ENCODE measurements around the gene SCAMP1. TPM values are rescaled to one million over a fixed set of nuclear protein-coding genes. Genes with fewer than 3 reads are reported as not detected.

SCAMP1 gene
- total and polyA plus RNA-seq, 9 donors = 13.6 to 38.8 (median 35.5) TPM

DNA sequence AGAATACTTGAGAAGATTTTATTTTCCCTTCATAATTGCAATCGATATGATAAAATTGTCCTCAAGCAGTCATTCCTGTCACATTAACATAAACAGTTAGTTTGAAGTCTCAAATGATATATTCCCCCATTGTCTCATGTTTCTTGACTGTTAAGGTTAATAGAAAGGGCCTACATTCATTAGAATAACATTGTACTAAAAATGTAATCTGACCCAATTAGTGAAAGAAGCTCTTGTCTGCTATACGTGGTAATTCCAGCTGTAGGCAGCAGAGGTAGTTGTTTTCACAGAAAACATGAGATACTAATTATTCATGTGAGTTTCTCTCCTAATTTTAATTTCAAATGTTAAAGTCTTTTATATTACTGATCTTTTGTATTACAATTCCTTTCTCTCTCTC lies 40.0 kb upstream of the SCAMP1 start:
- Histone ChIP-seq H3K4me3 (no peak overlapping the region), H3K36me3 (no peaks in the 10 kb centered on the region), H3K9me3 (no peaks in the 10 kb centered on the region), H3K4me1 (ENCODE audit: insufficient read depth) (no peaks in the 10 kb centered on the region), H3K27me3 (no peaks in the 10 kb centered on the region), H3K27ac (no peak overlapping the region)
- TF ChIP-seq POLR2A (IDR thresholded peaks at IDR 0.05) (no peak), EP300 (IDR thresholded peaks at IDR 0.05) (no peak)
- TF ChIP-seq, protein P1, sequence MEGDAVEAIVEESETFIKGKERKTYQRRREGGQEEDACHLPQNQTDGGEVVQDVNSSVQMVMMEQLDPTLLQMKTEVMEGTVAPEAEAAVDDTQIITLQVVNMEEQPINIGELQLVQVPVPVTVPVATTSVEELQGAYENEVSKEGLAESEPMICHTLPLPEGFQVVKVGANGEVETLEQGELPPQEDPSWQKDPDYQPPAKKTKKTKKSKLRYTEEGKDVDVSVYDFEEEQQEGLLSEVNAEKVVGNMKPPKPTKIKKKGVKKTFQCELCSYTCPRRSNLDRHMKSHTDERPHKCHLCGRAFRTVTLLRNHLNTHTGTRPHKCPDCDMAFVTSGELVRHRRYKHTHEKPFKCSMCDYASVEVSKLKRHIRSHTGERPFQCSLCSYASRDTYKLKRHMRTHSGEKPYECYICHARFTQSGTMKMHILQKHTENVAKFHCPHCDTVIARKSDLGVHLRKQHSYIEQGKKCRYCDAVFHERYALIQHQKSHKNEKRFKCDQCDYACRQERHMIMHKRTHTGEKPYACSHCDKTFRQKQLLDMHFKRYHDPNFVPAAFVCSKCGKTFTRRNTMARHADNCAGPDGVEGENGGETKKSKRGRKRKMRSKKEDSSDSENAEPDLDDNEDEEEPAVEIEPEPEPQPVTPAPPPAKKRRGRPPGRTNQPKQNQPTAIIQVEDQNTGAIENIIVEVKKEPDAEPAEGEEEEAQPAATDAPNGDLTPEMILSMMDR (IDR thresholded peaks at IDR 0.05) = peak in 2 of 3 donors; percentile 21 to 34
- 39 to 45% (median 39%) methylated on average over 2 of the region's 2 CpGs for WGBS, 3 donors
- no peak for DNase-seq
- intact Hi-C loops (cut with DNase I) = no loop called here

DNA sequence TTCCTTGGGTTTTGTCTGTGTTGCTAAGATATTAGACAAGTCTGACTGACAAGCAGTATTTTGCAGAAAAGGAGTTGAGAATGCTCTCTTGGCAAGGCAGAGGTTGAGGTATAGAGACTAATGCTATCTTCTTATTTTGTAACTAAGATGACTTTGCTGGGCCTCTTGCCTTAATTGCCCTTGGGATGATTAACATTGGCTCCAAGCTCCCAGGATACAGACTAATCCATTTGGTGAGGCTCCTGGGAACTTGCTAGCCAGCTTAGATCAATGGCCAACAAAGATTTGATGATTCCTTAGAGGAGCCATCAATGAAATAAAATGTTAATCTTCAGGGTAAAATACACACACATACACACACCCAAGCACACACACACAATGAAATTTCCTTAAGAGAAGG lies 37.2 kb upstream of the SCAMP1 start:
- Histone ChIP-seq H3K27me3 (no peaks in the 10 kb centered on the region), H3K4me1 (ENCODE audit: insufficient read depth) (no peaks in the 10 kb centered on the region), H3K9me3 (no peaks in the 10 kb centered on the region), H3K27ac (no peak overlapping the region), H3K4me3 (no peak overlapping the region), H3K36me3 (no peaks in the 10 kb centered on the region)
- no peak for TF ChIP-seq EP300 (IDR thresholded peaks at IDR 0.05)
- no peak for TF ChIP-seq POLR2A (IDR thresholded peaks at IDR 0.05)
- TF ChIP-seq, protein P1 (IDR thresholded peaks at IDR 0.05) = no peak
- intact Hi-C loops (cut with DNase I) = no loop called here
- no peak for DNase-seq

GRCh38 chr5:78326930-78327329 lies 33.5 kb upstream of the SCAMP1 start:
- no peak for DNase-seq
- no peak overlapping the region for H3K4me3 ChIP-seq
- 95 to 97% (median 97%) methylated on average over 3 of the region's 3 CpGs for WGBS, 3 donors
- no peaks in the 10 kb centered on the region for H3K27me3 ChIP-seq
- TF ChIP-seq POLR2A (IDR thresholded peaks at IDR 0.05) (no peak), EP300 (IDR thresholded peaks at IDR 0.05) (no peak)
- TF ChIP-seq, protein P1 (IDR thresholded peaks at IDR 0.05) = no peak
- H3K36me3 ChIP-seq = no peaks in the 10 kb centered on the region
- H3K27ac ChIP-seq = no peak overlapping the region
- H3K4me1 ChIP-seq (ENCODE audit: insufficient read depth) = no peaks in the 10 kb centered on the region
- H3K9me3 ChIP-seq = no peaks in the 10 kb centered on the region
- intact Hi-C loops (cut with DNase I) = no loop called here

DNA sequence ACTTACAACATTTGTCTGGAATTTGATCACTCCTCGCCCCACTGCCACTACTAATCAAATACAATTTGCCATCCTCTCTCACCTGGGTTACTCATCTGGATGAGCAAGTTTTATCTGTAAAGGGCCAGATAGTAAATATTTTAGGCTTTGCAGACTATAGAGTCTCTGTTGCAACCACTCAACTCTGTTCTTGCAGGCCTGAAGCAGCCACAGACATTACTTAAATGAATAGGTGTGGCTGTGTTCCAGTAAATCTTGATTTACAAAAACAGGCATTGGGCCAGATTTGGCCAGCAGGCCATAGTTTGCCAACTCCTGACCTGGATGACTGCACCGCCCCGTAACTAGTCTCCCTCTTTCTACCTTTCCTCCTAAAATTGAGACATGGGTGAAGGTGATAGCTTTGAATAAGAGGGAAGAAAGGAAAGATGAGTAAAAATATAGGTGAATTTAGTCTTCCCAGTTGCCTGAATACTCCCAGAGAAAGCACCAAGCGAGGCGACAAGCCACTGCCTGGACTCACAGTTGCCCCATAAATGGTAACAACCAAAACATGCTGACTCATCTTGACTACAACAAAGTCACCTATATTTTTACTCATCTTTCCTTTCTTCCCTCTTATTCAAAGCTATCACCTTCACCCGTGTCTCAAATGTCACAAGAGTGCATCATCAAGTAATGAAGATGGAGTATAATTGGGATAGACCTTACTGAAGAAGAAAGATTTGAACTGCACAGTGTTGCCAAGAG lies 32.5 kb upstream of the SCAMP1 start:
- no peak overlapping the region for H3K27ac ChIP-seq
- no peaks in the 10 kb centered on the region for H3K36me3 ChIP-seq
- intact Hi-C loops (cut with DNase I) = no loop called here
- no peak for DNase-seq
- H3K27me3 ChIP-seq = no peaks in the 10 kb centered on the region
- H3K4me1 ChIP-seq (ENCODE audit: insufficient read depth) = no peaks in the 10 kb centered on the region
- no peak overlapping the region for H3K4me3 ChIP-seq
- TF ChIP-seq EP300 (IDR thresholded peaks at IDR 0.05) (no peak), POLR2A (IDR thresholded peaks at IDR 0.05) (no peak)
- TF ChIP-seq, protein P1 (IDR thresholded peaks at IDR 0.05) = no peak
- H3K9me3 ChIP-seq = no peaks in the 10 kb centered on the region
- 89 to 97% (median 91%) methylated on average over 6 of the region's 6 CpGs for WGBS, 3 donors
